Stimulated activated CD4-positive, alpha-beta T cell treated with anti-CD3 and anti-CD28 coated beads, Interleukin-4, amount 100 ng/mL, for 1 hour (primary cell): Measurements from ENCODE around the gene ATL1.

ENCODE experiments used
- DNase-seq: peaks from one replicate; pipeline ENCODE4 v3.0.0-alpha.2; 2020

The ATL1 gene

GRCh38 chr14:50559990-50560930 is at the start of gene ATL1:
TSS of gene ATL1 (plus strand) at chr14:50560145. CDS start at chr14:50560266, 121 bp downstream.
- peak; percentile 34 for DNase-seq

- DNase-seq = no peak
Measured at GRCh38 chr14:50510157-50510556, 49.8 kb upstream of the ATL1 start.

- no peak for DNase-seq
Measured at GRCh38 chr14:50512463-50512862, 47.5 kb upstream of the ATL1 start.

GRCh38 chr14:50516091-50516490 is 43.9 kb upstream of the ATL1 start:
- DNase-seq = no peak

GRCh38 chr14:50520947-50521815 is 38.8 kb upstream of the ATL1 start:
- peak; percentile 63 for DNase-seq

- DNase-seq = no peak
Measured at GRCh38 chr14:50521912-50522341, 38.0 kb upstream of the ATL1 start.

GRCh38 chr14:50523271-50524041 is 36.5 kb upstream of the ATL1 start:
- no peak for DNase-seq

GRCh38 chr14:50524060-50524459 is 35.9 kb upstream of the ATL1 start:
- DNase-seq = no peak

GRCh38 chr14:50524731-50525515 is 35.0 kb upstream of the ATL1 start:
- DNase-seq = no peak

- no peak for DNase-seq
Measured at GRCh38 chr14:50528000-50528399, 31.9 kb upstream of the ATL1 start.

GRCh38 chr14:50529288-50530179 is 30.4 kb upstream of the ATL1 start:
- DNase-seq = no peak

- no peak for DNase-seq
Measured at GRCh38 chr14:50530358-50530757, 29.6 kb upstream of the ATL1 start.

- DNase-seq = no peak
Measured at GRCh38 chr14:50530794-50531365, 29.1 kb upstream of the ATL1 start.

- no peak for DNase-seq
Measured at GRCh38 chr14:50531595-50532501, 28.1 kb upstream of the ATL1 start.

GRCh38 chr14:50532502-50533240 is 27.3 kb upstream of the ATL1 start, which contains the start of gene MAP4K5:
TSS of gene MAP4K5 (minus strand) at chr14:50532569. CDS start at chr14:50532049, 520 bp downstream.
- peak; percentile 90 for DNase-seq

- DNase-seq = no peak
Measured at GRCh38 chr14:50533241-50533705, 26.7 kb upstream of the ATL1 start.

GRCh38 chr14:50533806-50534205 is 26.1 kb upstream of the ATL1 start:
- no peak for DNase-seq

- no peak for DNase-seq
Measured at GRCh38 chr14:50534416-50534815, 25.5 kb upstream of the ATL1 start.
